Liver (tissue), 9 donors: ENCODE results near the gene BUD13. TPM values are rescaled to one million over a fixed set of nuclear protein-coding genes. Genes with fewer than 3 reads are reported as not detected.
A peak's percentile ranks its signal among the peaks of the same experiment; 100 is the strongest.

Experiments
- DNase-seq: peaks from one replicate; pipeline ENCODE4 v3.0.0-alpha.2; 2017; ENCODE audit warnings: low spot score
- H3K27ac ChIP-seq, 2 donors: one replicate each; pipeline ENCODE4 v1.7.0; 2013; ENCODE audit warnings: inconsistent platforms in 2 of 2, low read length in 2 of 2, control low read depth in 1 of 2, low read depth in 1 of 2, mild to moderate bottlenecking in 1 of 2
- H3K27me3 ChIP-seq, 4 donors: one replicate each; pipeline versions ENCODE4 v1.6.1 to v1.7.0; 2013; ENCODE audit warnings: low read length in 3 of 4, inconsistent platforms in 1 of 4, mild to moderate bottlenecking in 1 of 4, moderate library complexity in 1 of 4; ENCODE audit not compliant: control insufficient read depth in 4 of 4, insufficient read depth in 4 of 4
- H3K36me3 ChIP-seq, 4 donors: one replicate each; pipeline versions ENCODE4 v1.6.1 to v1.7.0; 2013; ENCODE audit warnings: low read length in 3 of 4, mild to moderate bottlenecking in 3 of 4, low read depth in 1 of 4, moderate library complexity in 1 of 4; ENCODE audit not compliant: control insufficient read depth in 4 of 4, insufficient read depth in 3 of 4
- H3K4me1 ChIP-seq, 4 donors: one replicate each; pipeline versions ENCODE4 v1.6.1 to v1.7.0; 2013; ENCODE audit warnings: low read length in 3 of 4, mild to moderate bottlenecking in 3 of 4, moderate library complexity in 1 of 4; ENCODE audit not compliant: control insufficient read depth in 4 of 4, insufficient read depth in 4 of 4
- H3K4me3 ChIP-seq, 3 donors: one replicate each; pipeline versions ENCODE4 v1.6.1 to v1.7.0; 2013; ENCODE audit warnings: low read length in 3 of 3, control low read depth in 1 of 3, low read depth in 1 of 3, mild to moderate bottlenecking in 1 of 3
- H3K9ac ChIP-seq, 2 donors: one replicate each; pipeline ENCODE4 v1.7.0; 2013; ENCODE audit warnings: low read length in 2 of 2, mild to moderate bottlenecking in 2 of 2, moderate library complexity in 2 of 2, control low read depth in 1 of 2, low read depth in 1 of 2
- H3K9me3 ChIP-seq, 4 donors: one replicate each; pipeline versions ENCODE4 v1.6.1 to v1.7.0; 2013; ENCODE audit warnings: low read length in 3 of 4; ENCODE audit not compliant: control insufficient read depth in 4 of 4
- CTCF ChIP-seq: fragments of 150-350 bp; IDR thresholded peaks from 2 replicates; pipeline ENCODE4 v1.5.1; 2017; ENCODE audit warnings: improper control_type of control experiment, low read depth, low read length; ENCODE audit not compliant: missing input control
- EGR1 ChIP-seq, 2 donors: IDR thresholded peaks; 2 replicates each; pipeline ENCODE4 v1.6.1; 2016 to 2018; ENCODE audit warnings: antibody characterized with exemption in 2 of 2, low read depth in 2 of 2
- FOXA1 ChIP-seq: IDR thresholded peaks from 2 replicates; pipeline ENCODE4 v1.6.1; 2016; ENCODE audit warnings: antibody characterized with exemption
- FOXA2 ChIP-seq: IDR thresholded peaks from 2 replicates; pipeline ENCODE4 v1.6.1; 2016; ENCODE audit warnings: antibody characterized with exemption
- GABPA ChIP-seq, 2 donors: IDR thresholded peaks in 1 of 2; conservative IDR thresholded peaks in 1 of 2; 2 replicates each; pipeline ENCODE4 v1.6.1; 2016; ENCODE audit warnings: antibody characterized with exemption in 2 of 2, mild to moderate bottlenecking in 1 of 2, moderate library complexity in 1 of 2
- HNF4A ChIP-seq, 2 donors: conservative IDR thresholded peaks; 2 replicates each; pipeline ENCODE4 v1.6.1; 2016; ENCODE audit warnings: antibody characterized with exemption in 2 of 2, mild to moderate bottlenecking in 2 of 2
- HNF4G ChIP-seq: IDR thresholded peaks from 2 replicates; pipeline ENCODE4 v1.6.1; 2016; ENCODE audit warnings: antibody characterized with exemption
- JUND ChIP-seq, 2 donors: IDR thresholded peaks; 2 replicates each; pipeline ENCODE4 v1.6.1; 2016; ENCODE audit warnings: antibody characterized with exemption in 2 of 2
- NR2F2 ChIP-seq: IDR thresholded peaks from 2 replicates; pipeline ENCODE4 v1.6.1; 2016; ENCODE audit warnings: antibody characterized with exemption
- RAD21 ChIP-seq, 2 donors: IDR thresholded peaks; 2 replicates each; pipeline ENCODE4 v1.6.1; 2016; ENCODE audit warnings: antibody characterized with exemption in 2 of 2, mild to moderate bottlenecking in 2 of 2
- REST ChIP-seq: IDR thresholded peaks from 2 replicates; pipeline ENCODE4 v1.6.1; 2016; ENCODE audit warnings: antibody characterized with exemption, mild to moderate bottlenecking
- RXRA ChIP-seq, 2 donors: IDR thresholded peaks; 2 replicates each; pipeline ENCODE4 v1.6.1; 2017 to 2018; ENCODE audit warnings: antibody characterized with exemption in 2 of 2, mild to moderate bottlenecking in 1 of 2
- SP1 ChIP-seq: IDR thresholded peaks from 2 replicates; pipeline ENCODE4 v1.6.1; 2018; ENCODE audit warnings: antibody characterized with exemption, mild to moderate bottlenecking
- TAF1 ChIP-seq: conservative IDR thresholded peaks from 2 replicates; pipeline ENCODE4 v1.6.1; 2016; ENCODE audit warnings: antibody characterized with exemption, mild to moderate bottlenecking
- YY1 ChIP-seq: IDR thresholded peaks from 2 replicates; pipeline ENCODE4 v1.6.1; 2016; ENCODE audit warnings: antibody characterized with exemption, mild to moderate bottlenecking
- WGBS: extraction: QIAGEN DNeasy Blood & Tissue Kit; methylation state at CpG from one replicate; pipeline ENCODE4 v1.1.7; 2013; 5-methylcytosine and 5-hydroxymethylcytosine counted together
- polyA plus RNA-seq, 2 donors: library from polyadenylated mRNA; stranded (reverse) in 1 of 2; unstranded in 1 of 2; fragments of 200-250 nt in 1 of 2; fragments of >200 nt in 1 of 2; fragmentation: Nextera tagmentation in 1 of 2; extraction: Ambion mirVana in 1 of 2; gene quantifications; one replicate each; pipeline versions ENCODE4 v1.2.1 to v1.2.3, GENCODE V29; 2013 to 2015
- total RNA-seq, 2 donors: library from RNA; depleted of rRNA; stranded (reverse); fragments of >200 nt; gene quantifications; one replicate each; pipeline ENCODE4 v1.2.3, GENCODE V29; 2014
- TF ChIP-seq, protein P1 (sequence below): IDR thresholded peaks from 2 replicates; pipeline ENCODE4 v1.6.1; 2016; ENCODE audit warnings: antibody characterized with exemption
- TF ChIP-seq, protein P2 (sequence below): IDR thresholded peaks from 2 replicates; pipeline ENCODE4 v1.6.1; 2016; ENCODE audit warnings: antibody characterized with exemption
- donor health status: healthy.
- donor health status: healthy.
- donor health status: healthy.
- donor health status: healthy.
- donor health status: healthy.

Gene BUD13
- total and polyA plus RNA-seq, 4 donors, result 3.9 to 7.4 (median 5.1) TPM

DNA sequence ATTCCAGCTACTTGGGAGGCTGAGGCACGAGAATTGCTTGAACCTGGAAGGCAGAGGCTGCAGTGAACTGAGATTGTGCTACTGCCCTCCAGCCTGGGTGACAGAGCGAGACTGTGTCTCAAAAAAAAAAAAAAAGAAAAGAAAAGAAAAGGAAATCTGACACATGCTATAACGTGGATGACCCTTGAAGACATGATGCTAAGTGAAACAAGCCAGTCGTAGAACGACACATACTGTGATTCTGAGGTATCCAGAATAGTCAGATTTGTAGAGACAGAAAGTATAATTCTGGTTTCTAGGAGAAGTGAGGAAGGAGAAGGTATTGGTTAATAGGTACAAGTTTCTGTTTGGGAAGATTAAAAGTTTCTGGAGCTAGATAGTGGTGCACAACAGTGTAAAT is 25.6 kb upstream of the BUD13 start:
- H3K27me3 ChIP-seq, result no peaks in the 10 kb centered on the region
- WGBS, result 86% methylated on average over 5 of the region's 5 CpGs
- H3K36me3 ChIP-seq, result no peaks in the 10 kb centered on the region
- no peak overlapping the region for H3K27ac ChIP-seq
- TF ChIP-seq RAD21 (IDR thresholded peaks at IDR 0.05) (no peak), NR2F2 (no peak), HNF4G (no peak), FOXA1 (no peak), RXRA (IDR thresholded peaks at IDR 0.05) (no peak), TAF1 (no peak), FOXA2 (no peak), GABPA (IDR thresholded peaks at IDR 0.05 in 1 of 2, conservative IDR thresholded peaks at IDR 0.05 in 1 of 2) (no peak), SP1 (no peak), REST (no peak), JUND (IDR thresholded peaks at IDR 0.05) (no peak), CTCF (no peak), HNF4A (conservative IDR thresholded peaks at IDR 0.05) (no peak)
- TF ChIP-seq, protein P1, sequence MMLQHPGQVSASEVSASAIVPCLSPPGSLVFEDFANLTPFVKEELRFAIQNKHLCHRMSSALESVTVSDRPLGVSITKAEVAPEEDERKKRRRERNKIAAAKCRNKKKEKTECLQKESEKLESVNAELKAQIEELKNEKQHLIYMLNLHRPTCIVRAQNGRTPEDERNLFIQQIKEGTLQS, result no peak
- TF ChIP-seq, protein P2, sequence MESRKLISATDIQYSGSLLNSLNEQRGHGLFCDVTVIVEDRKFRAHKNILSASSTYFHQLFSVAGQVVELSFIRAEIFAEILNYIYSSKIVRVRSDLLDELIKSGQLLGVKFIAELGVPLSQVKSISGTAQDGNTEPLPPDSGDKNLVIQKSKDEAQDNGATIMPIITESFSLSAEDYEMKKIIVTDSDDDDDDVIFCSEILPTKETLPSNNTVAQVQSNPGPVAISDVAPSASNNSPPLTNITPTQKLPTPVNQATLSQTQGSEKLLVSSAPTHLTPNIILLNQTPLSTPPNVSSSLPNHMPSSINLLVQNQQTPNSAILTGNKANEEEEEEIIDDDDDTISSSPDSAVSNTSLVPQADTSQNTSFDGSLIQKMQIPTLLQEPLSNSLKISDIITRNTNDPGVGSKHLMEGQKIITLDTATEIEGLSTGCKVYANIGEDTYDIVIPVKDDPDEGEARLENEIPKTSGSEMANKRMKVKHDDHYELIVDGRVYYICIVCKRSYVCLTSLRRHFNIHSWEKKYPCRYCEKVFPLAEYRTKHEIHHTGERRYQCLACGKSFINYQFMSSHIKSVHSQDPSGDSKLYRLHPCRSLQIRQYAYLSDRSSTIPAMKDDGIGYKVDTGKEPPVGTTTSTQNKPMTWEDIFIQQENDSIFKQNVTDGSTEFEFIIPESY, result no peak
- no peaks in the 10 kb centered on the region for H3K9me3 ChIP-seq
- DNase-seq, result no peak
- peaks cover 3 to 17% (median 8%) of the 10 kb centered on the region in 4 donors for H3K4me1 ChIP-seq
- H3K9ac ChIP-seq, result no peak overlapping the region
- no peak overlapping the region for H3K4me3 ChIP-seq

- peaks cover 7 to 21% (median 11%) of the 10 kb centered on the region in 4 donors for H3K4me1 ChIP-seq
- H3K9ac ChIP-seq, result no peak overlapping the region
- no peaks in the 10 kb centered on the region for H3K27me3 ChIP-seq
- H3K9me3 ChIP-seq, result no peaks in the 10 kb centered on the region
- no peak overlapping the region for H3K27ac ChIP-seq
- 52% methylated on average over 5 of the region's 5 CpGs for WGBS
- TF ChIP-seq FOXA1, result no peak
- no peak for TF ChIP-seq YY1
- TF ChIP-seq CTCF, result no peak
- no peak for TF ChIP-seq JUND (IDR thresholded peaks at IDR 0.05)
- TF ChIP-seq RXRA (IDR thresholded peaks at IDR 0.05), result peak in 1 of 2 donors; percentile 32
- TF ChIP-seq RAD21 (IDR thresholded peaks at IDR 0.05), result peak in 1 of 2 donors; percentile 17
- no peak for TF ChIP-seq EGR1 (IDR thresholded peaks at IDR 0.05; ENCODE audit: low read depth in 2 of 2)
- TF ChIP-seq HNF4G, result no peak
- H3K36me3 ChIP-seq, result no peaks in the 10 kb centered on the region
- H3K4me3 ChIP-seq, result no peak overlapping the region
- no peak for DNase-seq
Observed at GRCh38 chr11:116797816-116798215, 25.0 kb upstream of the BUD13 start.
